H54 (cell line): Measurements from ENCODE around the gene WDR11.

Source experiments
- DNase-seq: peaks from one replicate; pipeline ENCODE4 v3.0.0; 2011; ENCODE audit warnings: low spot score, mixed read lengths; ENCODE audit not compliant: insufficient read length
- FAIRE-seq: peaks from 3 replicates; lab custom pipeline; 2011; peaks lifted over from hg19 to GRCh38; lab: Jason Lieb, UNC
- POLR2A ChIP-seq: IDR thresholded peaks from 2 replicates; pipeline ENCODE4 v1.6.1; 2011; ENCODE audit warnings: low read depth, mild to moderate bottlenecking, low read length

WDR11 gene

GRCh38 chr10:120945801-120946302 lies 94.7 kb downstream of the WDR11 start:
- FAIRE-seq, result no peak
- no peak for DNase-seq
- TF ChIP-seq POLR2A, result no peak

DNA sequence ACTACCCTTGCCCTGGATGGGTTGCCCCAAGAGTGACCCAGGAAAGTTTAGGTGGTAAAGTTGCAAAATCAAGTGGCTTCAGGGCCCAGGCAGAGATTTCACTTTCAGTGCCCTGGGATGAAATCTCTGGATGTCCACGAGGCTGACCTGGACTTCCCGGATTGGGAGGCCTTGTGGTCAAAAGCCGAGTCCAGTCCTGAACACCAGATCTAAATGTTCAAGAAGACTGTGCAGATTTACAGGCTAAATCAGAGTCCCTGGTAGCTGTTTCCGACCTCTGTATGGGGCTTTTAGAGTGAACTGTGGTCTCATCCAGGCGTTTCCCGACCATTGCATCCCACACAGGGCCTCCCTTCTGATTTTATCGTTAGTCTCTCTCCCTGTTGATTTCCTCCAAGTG lies 95.3 kb downstream of the WDR11 start:
- TF ChIP-seq POLR2A, result no peak
- DNase-seq, result no peak
- FAIRE-seq, result no peak

DNA sequence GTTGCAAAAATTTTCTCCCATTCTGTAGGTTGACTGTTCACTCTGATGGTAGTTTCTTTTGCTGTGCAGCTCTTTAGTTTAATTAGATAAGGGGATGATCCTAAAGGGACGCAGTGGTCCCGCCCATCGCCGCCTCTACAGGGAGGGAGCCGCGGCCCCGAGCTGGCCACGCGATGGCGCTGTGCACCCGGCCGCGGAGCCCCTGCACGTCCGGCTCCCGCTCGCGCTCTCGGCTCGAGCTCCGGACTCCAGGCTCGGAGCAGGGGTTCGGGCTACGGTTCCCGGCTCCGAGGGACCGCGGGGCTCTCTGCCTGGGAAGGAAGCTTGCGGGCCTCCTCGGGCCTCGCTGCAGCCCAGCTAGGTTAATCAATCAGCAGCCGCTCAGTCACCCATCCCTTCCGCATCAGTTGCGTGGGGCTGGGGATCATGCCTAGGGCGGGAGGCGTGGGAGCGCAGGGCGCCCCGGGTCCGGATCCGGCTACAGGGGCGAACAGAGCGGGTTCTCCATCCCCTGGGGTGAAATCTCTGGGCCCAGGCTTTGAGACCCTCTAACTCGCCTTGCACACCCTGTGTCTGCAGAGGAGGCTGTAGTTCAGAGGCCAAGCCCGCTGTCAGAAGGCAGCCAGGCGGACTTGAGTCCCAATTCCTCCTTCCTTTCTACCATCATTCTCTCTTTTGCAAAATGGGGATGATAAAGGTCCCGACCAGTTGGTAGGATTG lies 97.9 kb downstream of the WDR11 start:
- TF ChIP-seq POLR2A, result no peak
- no peak for DNase-seq
- no peak for FAIRE-seq

- FAIRE-seq (no peak), DNase-seq (no peak)
- no peak for TF ChIP-seq POLR2A
Measured at GRCh38 chr10:120949609-120950031, 98.5 kb downstream of the WDR11 start.

GRCh38 chr10:120950051-120950561 lies 98.9 kb downstream of the WDR11 start:
- no peak for FAIRE-seq
- no peak for TF ChIP-seq POLR2A
- no peak for DNase-seq

DNA sequence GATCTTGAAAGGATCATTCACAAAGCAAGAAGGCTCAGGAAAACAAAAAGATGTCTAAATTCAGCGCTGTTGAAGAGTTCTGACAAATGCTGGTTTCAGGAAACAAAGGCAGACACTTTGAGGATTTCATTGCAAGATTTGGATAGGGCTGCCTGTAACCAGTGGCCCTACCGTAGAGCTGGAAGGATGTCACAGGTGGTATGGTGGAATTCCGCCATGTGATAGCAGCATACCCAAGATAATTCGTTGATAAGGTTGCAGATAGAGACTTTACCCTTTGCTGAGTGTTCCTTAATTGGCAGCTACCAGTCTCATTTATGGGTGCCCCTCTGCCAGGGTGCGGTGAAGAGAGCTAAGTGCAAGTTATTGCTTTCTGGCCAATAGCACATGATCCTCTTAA lies 100.1 kb downstream of the WDR11 start:
- DNase-seq (no peak), FAIRE-seq (no peak)
- no peak for TF ChIP-seq POLR2A

DNA sequence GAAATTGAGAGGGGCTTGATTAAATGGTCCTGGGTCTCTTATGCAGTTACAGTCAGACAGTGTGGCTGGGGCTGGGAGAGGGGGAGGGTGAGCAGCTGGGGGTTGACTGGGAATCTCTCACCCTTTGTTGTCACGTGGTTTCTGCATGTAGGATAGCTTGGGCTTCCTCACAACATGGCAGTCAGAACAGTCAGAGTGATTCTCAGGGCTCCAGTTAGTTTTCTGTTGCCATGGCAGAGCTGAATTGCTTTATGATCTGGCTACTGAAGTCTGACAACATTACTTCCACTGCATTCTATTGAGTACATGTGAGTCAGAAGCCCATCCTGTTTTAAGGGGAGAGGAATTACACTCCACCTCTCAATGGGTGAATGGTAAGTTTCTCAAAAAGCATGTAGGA lies 102.7 kb downstream of the WDR11 start:
- DNase-seq, result no peak
- no peak for FAIRE-seq
- TF ChIP-seq POLR2A, result no peak
